A549 (cell line): ENCODE data around the gene WDCP. TPM values are rescaled to one million over a fixed set of nuclear protein-coding genes. Genes with fewer than 3 reads are reported as not detected.
A peak's percentile ranks its signal among the peaks of the same experiment; 100 is the strongest.

ENCODE experiments used
- ATAC-seq, 2 experiments: fragments of 200-7000 bp in 1 of 2; fragments of >200 bp in 1 of 2; cut with Nextera tagmentation in 1 of 2; cut with Tn5 transposase in 1 of 2; 3 replicates each; pipeline versions ENCODE4 v1.8.0 to v1.9.1; 2018 to 2020; ENCODE audit warnings: mild to moderate bottlenecking in 1 of 2, moderate library complexity in 1 of 2
- CTCF ChIA-PET: fragments of 300-600 bp; sonication (Branson Sonifier 250); formaldehyde crosslinking; extraction: SDS; loops from one replicate; lab custom pipeline; 2021; ENCODE audit warnings: antibody characterized with exemption, inconsistent platforms; lab: Yijun Ruan, JAX
- POLR2A ChIA-PET: fragments of 350-600 bp; formaldehyde crosslinking; extraction: SDS; loops from one replicate; lab custom pipeline; 2021; ENCODE audit warnings: antibody characterized with exemption, inconsistent platforms; lab: Yijun Ruan, JAX
- DNase-seq, 2 experiments: peaks; one replicate each; pipeline versions ENCODE4 v3.0.0 to v3.0.0-alpha.2; 2011 to 2016; ENCODE audit warnings: low read depth in 1 of 2, low spot score in 1 of 2
- FAIRE-seq: peaks from 2 replicates; lab custom pipeline; 2011; peaks lifted over from hg19 to GRCh38; lab: Jason Lieb, UNC
- H3K27ac ChIP-seq, 2 experiments: fragments of >200 bp; sonication (Bioruptor Twin); formaldehyde crosslinking; 3 replicates each; pipeline ENCODE4 v1.5.1; 2016 to 2017
- H3K4me1 ChIP-seq: fragments of >200 bp; sonication (Bioruptor Twin); formaldehyde crosslinking; 3 replicates; pipeline ENCODE4 v1.6.1; 2016
- H3K4me2 ChIP-seq: fragments of >200 bp; sonication (Bioruptor Twin); formaldehyde crosslinking; 3 replicates; pipeline ENCODE4 v1.6.1; 2016
- H3K4me3 ChIP-seq: fragments of >200 bp; sonication (Bioruptor Twin); formaldehyde crosslinking; 3 replicates; pipeline ENCODE4 v1.5.1; 2016
- H3K9me3 ChIP-seq: fragments of >200 bp; sonication (Bioruptor Twin); formaldehyde crosslinking; 3 replicates; pipeline ENCODE4 v1.6.1; 2016
- ATOH8 ChIP-seq: fragments of 250-450 bp; sonication (Bioruptor Pico); IDR thresholded peaks from 2 replicates; pipeline ENCODE4 v1.5.0; 2020; ENCODE audit warnings: low read depth, mild to moderate bottlenecking, moderate library complexity
- CBX2 ChIP-seq: fragments of 200-600 bp; sonication (generic); IDR thresholded peaks from 2 replicates; pipeline ENCODE4 v1.6.1; 2016; ENCODE audit warnings: low read depth, mild to moderate bottlenecking, borderline replicate concordance
- CEBPB ChIP-seq, 2 experiments: fragments of >200 bp in 1 of 2; sonication (Bioruptor Twin) in 1 of 2; formaldehyde crosslinking in 1 of 2; IDR thresholded peaks; 2 replicates each; pipeline ENCODE4 v1.6.1; 2012 to 2016
- CTCF ChIP-seq: fragments of >200 bp; sonication (Bioruptor Twin); formaldehyde crosslinking; IDR thresholded peaks from 3 replicates; pipeline ENCODE4 v1.5.1; 2016
- EHF ChIP-seq: fragments of 250-450 bp; sonication (Bioruptor Pico); IDR thresholded peaks from 2 replicates; pipeline ENCODE4 v1.5.0; 2020; ENCODE audit warnings: mild to moderate bottlenecking
- ESRRA ChIP-seq: fragments of 150-350 bp; IDR thresholded peaks from 2 replicates; pipeline ENCODE4 v1.6.1; 2014; ENCODE audit warnings: mild to moderate bottlenecking, low read length, borderline replicate concordance
- FOXS1 ChIP-seq: fragments of 250-450 bp; sonication (Bioruptor Pico); IDR thresholded peaks from 2 replicates; pipeline ENCODE4 v1.5.0; 2020; ENCODE audit warnings: mild to moderate bottlenecking, moderate library complexity
- GATA3 ChIP-seq: IDR thresholded peaks from 2 replicates; pipeline ENCODE4 v1.6.1; 2012; ENCODE audit warnings: borderline replicate concordance
- HOXB13 ChIP-seq: fragments of 250-450 bp; sonication (Bioruptor Pico); IDR thresholded peaks from 2 replicates; pipeline ENCODE4 v1.5.0; 2020; ENCODE audit warnings: low read depth, mild to moderate bottlenecking, moderate library complexity
- HOXB5 ChIP-seq: fragments of 250-450 bp; sonication (Bioruptor Pico); IDR thresholded peaks from 2 replicates; pipeline ENCODE4 v1.5.0; 2020; ENCODE audit warnings: mild to moderate bottlenecking, moderate library complexity
- KDM1A ChIP-seq: fragments of 200-600 bp; sonication (generic); IDR thresholded peaks from 2 replicates; pipeline ENCODE4 v1.6.1; 2016; ENCODE audit warnings: low read depth, mild to moderate bottlenecking
- KDM5A ChIP-seq: fragments of 200-600 bp; sonication (generic); IDR thresholded peaks from 2 replicates; pipeline ENCODE4 v1.6.1; 2016; ENCODE audit warnings: antibody characterized with exemption, mild to moderate bottlenecking
- MAX ChIP-seq: IDR thresholded peaks from 2 replicates; pipeline ENCODE4 v1.6.1; 2012
- MAZ ChIP-seq: fragments of 150-350 bp; IDR thresholded peaks from 2 replicates; pipeline ENCODE4 v1.6.1; 2014; ENCODE audit warnings: antibody characterized with exemption, low read depth, low read length, borderline replicate concordance
- MYC ChIP-seq: IDR thresholded peaks from 2 replicates; pipeline ENCODE4 v1.6.1; 2012; ENCODE audit warnings: mild to moderate bottlenecking, inconsistent platforms, low read length, improper control_type of control experiment, borderline replicate concordance
- NFE2L2 ChIP-seq: fragments of 150-350 bp; conservative IDR thresholded peaks from 2 replicates; pipeline ENCODE4 v1.6.1; 2014; ENCODE audit warnings: low read length
- NR3C1 ChIP-seq: fragments of >200 bp; sonication (Bioruptor Twin); formaldehyde crosslinking; IDR thresholded peaks from 3 replicates; pipeline ENCODE4 v1.6.1; 2017
- PBX3 ChIP-seq: IDR thresholded peaks from 2 replicates; pipeline ENCODE4 v1.6.1; 2012
- PHF8 ChIP-seq: fragments of 200-600 bp; sonication (generic); IDR thresholded peaks from 2 replicates; pipeline ENCODE4 v1.6.1; 2016; ENCODE audit warnings: low read depth, mild to moderate bottlenecking, antibody characterized with exemption, moderate library complexity, borderline replicate concordance
- POLR2AphosphoS2 ChIP-seq: conservative IDR thresholded peaks from 2 replicates; pipeline ENCODE4 v1.6.1; 2012; ENCODE audit warnings: low read length, improper control_type of control experiment, inconsistent platforms
- RAD21 ChIP-seq, 2 experiments: fragments of >200 bp in 1 of 2; sonication (Bioruptor Twin) in 1 of 2; formaldehyde crosslinking in 1 of 2; IDR thresholded peaks in 1 of 2; conservative IDR thresholded peaks in 1 of 2; 2 replicates in 1 of 2; 3 replicates in 1 of 2; pipeline ENCODE4 v1.6.1; 2012 to 2018; ENCODE audit warnings: inconsistent platforms in 1 of 2
- RARB ChIP-seq: fragments of 250-450 bp; sonication (Bioruptor Pico); IDR thresholded peaks from 2 replicates; pipeline ENCODE4 v1.8.0; 2021; ENCODE audit warnings: mild to moderate bottlenecking, moderate library complexity
- RCOR1 ChIP-seq: fragments of 150-350 bp; IDR thresholded peaks from 2 replicates; pipeline ENCODE4 v1.6.1; 2014; ENCODE audit warnings: antibody characterized with exemption, low read length, low read depth
- RFX5 ChIP-seq: fragments of 450-650 bp; IDR thresholded peaks from 2 replicates; pipeline ENCODE4 v1.7.1; 2014; ENCODE audit warnings: antibody characterized with exemption, mild to moderate bottlenecking, moderate library complexity
- TFCP2L1 ChIP-seq: fragments of 250-450 bp; sonication (Bioruptor Pico); IDR thresholded peaks from 2 replicates; pipeline ENCODE4 v1.5.0; 2021; ENCODE audit warnings: mild to moderate bottlenecking
- TP53 ChIP-seq: fragments of 250-450 bp; sonication (Bioruptor Pico); IDR thresholded peaks from 2 replicates; pipeline ENCODE4 v1.5.0; 2021; ENCODE audit warnings: mild to moderate bottlenecking, moderate library complexity
- USF2 ChIP-seq: fragments of 450-650 bp; IDR thresholded peaks from 2 replicates; pipeline ENCODE4 v1.6.1; 2014; ENCODE audit warnings: antibody characterized with exemption
- ZFP36 ChIP-seq: fragments of 450-650 bp; IDR thresholded peaks from 2 replicates; pipeline ENCODE4 v1.6.1; 2014; ENCODE audit warnings: borderline replicate concordance; ENCODE audit not compliant: partially characterized antibody
- ZNF302 ChIP-seq: fragments of 250-450 bp; sonication (Bioruptor Pico); IDR thresholded peaks from 2 replicates; pipeline ENCODE4 v1.9.0; 2021; ENCODE audit warnings: inconsistent platforms, mild to moderate bottlenecking, moderate library complexity
- ZSCAN20 ChIP-seq: fragments of 250-450 bp; sonication (Bioruptor Pico); IDR thresholded peaks from 2 replicates; pipeline ENCODE4 v1.8.0; 2022; ENCODE audit warnings: mild to moderate bottlenecking, moderate library complexity
- WGBS: methylation state at CpG from one replicate; pipeline ENCODE4 v1.1.6; 2017; ENCODE audit errors: missing lambda C conversion rate; 5-methylcytosine and 5-hydroxymethylcytosine counted together
- polyA plus RNA-seq, 4 experiments: library from polyadenylated mRNA; depleted of rRNA in 3 of 4; stranded (reverse); fragments of >200 nt; fragmentation: RNase III in 1 of 4; extraction: RNeasy Plus Mini Kit Qiagen cat#74134 plus additional on column Dnase treatment in 1 of 4; gene quantifications; 2 replicates in 3 of 4; 3 replicates in 1 of 4; pipeline ENCODE4 v1.2.3, GENCODE V29; 2011 to 2017

WDCP gene
- polyA plus RNA-seq, 2 of the 4 experiments (the other 2 are of a cell fraction), result 12.7 to 20.8 TPM

GRCh38 chr2:24084386-24085199 is 37.4 kb upstream of the WDCP start, which contains the start of gene TP53I3 (continued):
- peak; percentile 62 for TF ChIP-seq KDM5A
- peak; percentile 77 for TF ChIP-seq PHF8
- peak; percentile 75 to 95 for TF ChIP-seq RAD21 (conservative IDR thresholded peaks at IDR 0.05 in 1 of 2, IDR thresholded peaks at IDR 0.05 in 1 of 2)
- no peak for TF ChIP-seq POLR2AphosphoS2
- peak; percentile 80; the same call in 1 of the 2 replicates for TF ChIP-seq RARB

- Histone ChIP-seq H3K4me1 (peaks cover 27% of the 10 kb centered on the region), H3K9me3 (no peaks in the 10 kb centered on the region), H3K27ac (peak overlapping the region; percentile 91 to 97), H3K4me2 (peak overlapping the region; percentile 95), H3K4me3 (peak overlapping the region; percentile 65)
- 2% methylated on average over 30 of the region's 30 CpGs for WGBS
- ChIA-PET POLR2A (interaction anchor here (0.6 to 5.0 kb wide), 25 partner anchors 8 to 276 kb away, joined by 3 to 99 read pairs (median 4); partner anchors contain the start of genes ATAD2B, FAM228B, FKBP1B and ITSN2), CTCF (interaction anchor here (0.5 to 5.9 kb wide), 83 partner anchors 8 to 854 kb away, joined by 3 to 90 read pairs (median 4); partner anchors contain the start of genes ATAD2B, FAM228B, FKBP1B and MFSD2B)
- FAIRE-seq (no peak), DNase-seq (peak; percentile 92 to 98), ATAC-seq (peak; percentile 85 to 87)
- TF ChIP-seq ATOH8 (CRISPR knock-in tag) (no peak), USF2 (no peak), RFX5 (no peak), NR3C1 (no peak), CEBPB (IDR thresholded peaks at IDR 0.05) (peak in 1 of 2 experiments; percentile 29; a peak in 1 of 4 replicates), EHF (CRISPR knock-in tag) (no peak), ZSCAN20 (CRISPR knock-in tag) (no peak), PBX3 (peak; percentile 52; the same call in 1 of the 2 replicates), RCOR1 (no peak), MYC (peak; percentile 7; the same call in 1 of the 2 replicates), GATA3 (no peak), MAX (peak; percentile 80), PHF8 (0 out of 2 replicates have a peak, but pooled peaks have one; percentile 38), CBX2 (no peak), TFCP2L1 (CRISPR knock-in tag) (no peak; the same call in 1 of the 2 replicates), HOXB5 (CRISPR knock-in tag) (peak; percentile 43; the same call in 1 of the 2 replicates), ZNF302 (CRISPR knock-in tag) (no peak), HOXB13 (CRISPR knock-in tag) (no peak), KDM1A (no peak), POLR2AphosphoS2 (no peak), NFE2L2 (no peak), ESRRA (peak; percentile 30; the same call in 1 of the 2 replicates), CTCF (no peak), RAD21 (conservative IDR thresholded peaks at IDR 0.05 in 1 of 2, IDR thresholded peaks at IDR 0.05 in 1 of 2) (peak in 1 of 2 experiments; percentile 41; a peak in 2 of 5 replicates), TP53 (CRISPR knock-in tag) (no peak), ZFP36 (no peak), MAZ (0 out of 2 replicates have a peak, but pooled peaks have one; percentile 5), FOXS1 (no peak), RARB (0 out of 2 replicates have a peak, but pooled peaks have one; percentile 65)
Observed at GRCh38 chr2:24083567-24084385, 36.6 kb upstream of the WDCP start.
